OCI-LY3 (cell line): ENCODE data around the gene SCN4A.

Experiments used
- H2AFZ ChIP-seq: fragments of 200-600, 300-600 bp; shearing (Covaris generic); 2 replicates; pipeline ENCODE4 v1.6.0; 2014; ENCODE audit warnings: antibody characterized with exemption, low read depth, low read length
- H3K27ac ChIP-seq: fragments of 200-600, 300-600 bp; sonication (generic); 2 replicates; pipeline ENCODE4 v1.5.1; 2014; ENCODE audit warnings: mild to moderate bottlenecking, low read length, moderate library complexity, mixed read lengths
- H3K27me3 ChIP-seq: fragments of 200-600, 300-600 bp; sonication (generic); 2 replicates; pipeline ENCODE4 v1.6.1; 2014; ENCODE audit warnings: low read depth, low read length, mixed read lengths
- H3K36me3 ChIP-seq: fragments of 200-600, 300-600 bp; sonication (generic); replicated peaks from 2 replicates; pipeline ENCODE3; 2014; ENCODE audit warnings: low read depth, low read length, mixed read lengths
- H3K4me1 ChIP-seq: fragments of 300-600, 200-600 bp; sonication (generic); 2 replicates; pipeline ENCODE4 v1.6.1; 2014; ENCODE audit warnings: low read length, mixed read lengths
- H3K4me2 ChIP-seq: fragments of 200-600, 300-600 bp; sonication (generic); 2 replicates; pipeline ENCODE4 v1.6.1; 2014; ENCODE audit warnings: low read length, mixed read lengths
- H3K4me3 ChIP-seq: fragments of 300-600, 200-600 bp; sonication (generic); 2 replicates; pipeline ENCODE4 v1.5.1; 2014; ENCODE audit warnings: antibody characterized with exemption, mild to moderate bottlenecking, low read length, moderate library complexity
- H3K79me2 ChIP-seq: fragments of 300-600, 200-600 bp; shearing (Covaris generic); 2 replicates; pipeline ENCODE4 v1.6.1; 2014; ENCODE audit warnings: mild to moderate bottlenecking, low read length, mixed read lengths
- H3K9ac ChIP-seq: fragments of 300-600, 200-600 bp; shearing (Covaris generic); 2 replicates; pipeline ENCODE4 v1.6.0; 2014; ENCODE audit warnings: mild to moderate bottlenecking, low read length, moderate library complexity
- H3K9me3 ChIP-seq: fragments of 200-600, 300-600 bp; shearing (Covaris generic); 2 replicates; pipeline ENCODE4 v1.6.1; 2014; ENCODE audit warnings: low read length, mixed read lengths; ENCODE audit not compliant: insufficient read depth
- H4K20me1 ChIP-seq: fragments of 200-600, 300-600 bp; sonication (generic); 2 replicates; pipeline ENCODE4 v1.6.1; 2016; ENCODE audit warnings: low read length, mixed read lengths; ENCODE audit not compliant: insufficient read depth
- CTCF ChIP-seq: fragments of 200-600, 300-600 bp; sonication (generic); IDR thresholded peaks from 2 replicates; pipeline ENCODE4 v1.5.1; 2014; ENCODE audit warnings: antibody characterized with exemption, low read length, low read depth
- EZH2phosphoT487 ChIP-seq: fragments of 200-600 bp; shearing (Covaris generic); IDR thresholded peaks from 2 replicates; pipeline ENCODE4 v1.6.1; 2018; ENCODE audit warnings: antibody characterized with exemption, mixed run types, low read depth

The SCN4A gene

GRCh38 chr17:63939401-63939800 is 33.3 kb downstream of the SCN4A start:
- H3K4me1 ChIP-seq, result peaks cover 10% of the 10 kb centered on the region; the same call in 1 of the 2 replicates
- TF ChIP-seq EZH2phosphoT487, result no peak
- no peak for TF ChIP-seq CTCF
- no peaks in the 10 kb centered on the region for H3K9me3 ChIP-seq
- H3K27ac ChIP-seq, result no peak overlapping the region
- no peaks in the 10 kb centered on the region for H3K36me3 ChIP-seq
- no peak overlapping the region for H3K9ac ChIP-seq
- H4K20me1 ChIP-seq, result no peaks in the 10 kb centered on the region
- no peaks in the 10 kb centered on the region for H3K79me2 ChIP-seq
- H3K27me3 ChIP-seq, result peaks cover 5% of the 10 kb centered on the region; the same call in 1 of the 2 replicates
- no peak overlapping the region for H2AFZ ChIP-seq
- no peak overlapping the region for H3K4me3 ChIP-seq
- no peak overlapping the region for H3K4me2 ChIP-seq

GRCh38 chr17:63937920-63938319 is 34.8 kb downstream of the SCN4A start:
- TF ChIP-seq EZH2phosphoT487, result no peak
- TF ChIP-seq CTCF, result no peak
- H2AFZ ChIP-seq, result no peak overlapping the region
- no peak overlapping the region for H3K27ac ChIP-seq
- H3K4me3 ChIP-seq, result no peak overlapping the region
- H3K9ac ChIP-seq, result no peak overlapping the region
- no peaks in the 10 kb centered on the region for H4K20me1 ChIP-seq
- H3K79me2 ChIP-seq, result no peaks in the 10 kb centered on the region
- no peak overlapping the region for H3K4me2 ChIP-seq
- H3K4me1 ChIP-seq, result peaks cover 20% of the 10 kb centered on the region
- no peaks in the 10 kb centered on the region for H3K36me3 ChIP-seq
- peaks cover 5% of the 10 kb centered on the region; the same call in 1 of the 2 replicates for H3K27me3 ChIP-seq
- H3K9me3 ChIP-seq, result no peaks in the 10 kb centered on the region

GRCh38 chr17:63937319-63937718 is 35.4 kb downstream of the SCN4A start:
- no peaks in the 10 kb centered on the region for H4K20me1 ChIP-seq
- peaks cover 5% of the 10 kb centered on the region; the same call in 1 of the 2 replicates for H3K27me3 ChIP-seq
- H2AFZ ChIP-seq, result no peak overlapping the region
- no peaks in the 10 kb centered on the region for H3K9me3 ChIP-seq
- H3K27ac ChIP-seq, result no peak overlapping the region
- H3K4me1 ChIP-seq, result peaks cover 25% of the 10 kb centered on the region
- no peak overlapping the region for H3K4me3 ChIP-seq
- TF ChIP-seq EZH2phosphoT487, result no peak
- no peak for TF ChIP-seq CTCF
- H3K36me3 ChIP-seq, result no peaks in the 10 kb centered on the region
- H3K4me2 ChIP-seq, result no peak overlapping the region
- H3K79me2 ChIP-seq, result peaks cover 5% of the 10 kb centered on the region; the same call in 1 of the 2 replicates
- no peak overlapping the region for H3K9ac ChIP-seq

- no peak for TF ChIP-seq EZH2phosphoT487
- no peak for TF ChIP-seq CTCF
- no peak overlapping the region for H3K9ac ChIP-seq
- no peak overlapping the region for H3K4me3 ChIP-seq
- no peak overlapping the region for H3K27ac ChIP-seq
- H3K4me1 ChIP-seq, result peaks cover 36% of the 10 kb centered on the region
- H3K9me3 ChIP-seq, result no peaks in the 10 kb centered on the region
- H4K20me1 ChIP-seq, result peaks cover 16% of the 10 kb centered on the region; the same call in 1 of the 2 replicates
- H3K79me2 ChIP-seq, result peaks cover 31% of the 10 kb centered on the region
- peaks cover 5% of the 10 kb centered on the region; the same call in 1 of the 2 replicates for H3K27me3 ChIP-seq
- H3K36me3 ChIP-seq, result peaks cover 16% of the 10 kb centered on the region
- H3K4me2 ChIP-seq, result no peak overlapping the region
- no peak overlapping the region for H2AFZ ChIP-seq
These were observed 38.3 kb downstream of the SCN4A start for GRCh38 chr17:63934183-63935112.
